HG03575 (cell line): ENCODE results near the gene ZNF317.
"Not testable (repeated sequence)": the region's sequence is repeated elsewhere in the genome, so short reads cannot be mapped to it uniquely, and the experiment has no call there.

Source experiments
- ATAC-seq: cut with Tn5 transposase; IDR thresholded peaks from one replicate; pipeline ENCODE4 v1.9.1; 2021; ENCODE audit not compliant: unreplicated experiment, insufficient number of reproducible peaks, low FRiP score; ENCODE audit errors: extremely low read depth

Gene ZNF317

DNA sequence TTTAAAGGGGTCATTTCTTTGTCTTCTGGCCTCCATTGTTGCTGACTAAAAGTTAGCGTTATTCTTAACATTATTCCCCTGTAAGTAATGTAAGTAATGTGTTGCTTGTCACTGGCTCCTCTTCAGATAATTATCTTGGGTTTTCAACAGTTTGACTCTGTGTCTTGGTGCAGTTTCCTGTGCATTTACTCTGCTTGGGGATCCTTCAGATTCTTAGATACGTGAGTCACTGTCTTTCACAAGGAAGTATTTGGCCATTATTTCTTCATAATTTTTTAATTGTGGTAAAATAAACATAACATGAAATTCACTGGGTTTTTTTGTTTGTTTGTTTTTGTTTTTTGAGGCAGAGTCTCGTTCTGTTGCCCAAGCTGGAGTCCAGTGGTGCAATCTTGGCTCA is 25.1 kb downstream of the ZNF317 start:
- no peak for ATAC-seq

DNA sequence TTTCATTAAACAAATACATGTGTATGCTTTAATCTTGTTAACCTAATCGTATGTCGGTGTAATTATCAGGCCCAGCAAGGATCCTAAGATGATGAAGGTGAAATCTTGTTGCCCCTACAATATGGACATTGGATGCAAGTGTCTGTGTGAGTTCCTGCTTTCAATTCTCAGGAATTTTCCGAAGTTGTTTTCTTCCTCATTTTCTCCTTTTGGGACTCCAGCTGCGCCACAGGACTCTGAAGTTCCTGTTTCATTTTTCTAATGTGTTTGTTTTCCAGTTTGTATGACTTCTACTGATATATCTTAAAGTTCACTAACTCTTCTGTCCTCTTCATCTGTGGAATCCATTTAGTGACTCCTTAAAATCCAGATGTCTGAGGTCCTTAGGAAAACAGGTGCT is 26.6 kb downstream of the ZNF317 start:
- no peak for ATAC-seq

DNA sequence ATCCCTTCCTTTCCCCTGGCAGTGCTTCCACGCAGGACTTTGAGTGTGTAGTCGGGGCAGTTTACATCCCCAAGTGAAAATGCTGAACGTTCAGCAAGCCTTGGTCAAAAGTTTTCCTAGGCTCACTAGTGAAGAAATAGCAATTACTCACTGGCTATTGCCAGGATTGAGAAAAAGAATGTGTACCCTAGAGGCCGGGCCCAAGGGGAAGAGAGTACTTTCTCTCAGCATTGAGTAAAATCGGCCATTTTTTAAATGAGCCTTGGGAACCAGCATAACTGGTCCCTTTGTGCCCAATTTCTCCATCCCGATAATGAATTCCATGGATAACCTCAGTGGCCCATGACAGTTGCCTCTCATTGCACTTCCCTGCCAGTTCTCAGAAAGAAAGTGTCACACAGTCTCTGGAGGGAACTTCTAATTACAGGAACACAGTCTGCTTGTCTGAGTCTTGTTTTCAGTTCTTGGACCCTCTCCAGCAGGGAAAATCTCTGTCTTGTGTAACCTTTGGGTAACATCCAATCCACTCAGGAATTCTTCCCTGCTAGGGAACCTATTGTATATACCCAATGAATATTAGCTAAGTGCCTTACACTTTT is 31.3 kb downstream of the ZNF317 start:
- no peak for ATAC-seq

GRCh38 chr19:9175326-9175725 is 35.1 kb downstream of the ZNF317 start:
- no peak for ATAC-seq

GRCh38 chr19:9178901-9179300 is 38.7 kb downstream of the ZNF317 start, which contains the start of gene OR7D2:
TSS of gene OR7D2 (plus strand) at chr19:9178979. CDS start at chr19:9185782, 6,803 bp downstream.
- no peak for ATAC-seq

- ATAC-seq = no peak
Measured at GRCh38 chr19:9183000-9183399, 42.8 kb downstream of the ZNF317 start.

- no peak for ATAC-seq
Measured at GRCh38 chr19:9187191-9187590, 47.0 kb downstream of the ZNF317 start.

- no peak for ATAC-seq
Measured at GRCh38 chr19:9189535-9189934, 49.3 kb downstream of the ZNF317 start.

DNA sequence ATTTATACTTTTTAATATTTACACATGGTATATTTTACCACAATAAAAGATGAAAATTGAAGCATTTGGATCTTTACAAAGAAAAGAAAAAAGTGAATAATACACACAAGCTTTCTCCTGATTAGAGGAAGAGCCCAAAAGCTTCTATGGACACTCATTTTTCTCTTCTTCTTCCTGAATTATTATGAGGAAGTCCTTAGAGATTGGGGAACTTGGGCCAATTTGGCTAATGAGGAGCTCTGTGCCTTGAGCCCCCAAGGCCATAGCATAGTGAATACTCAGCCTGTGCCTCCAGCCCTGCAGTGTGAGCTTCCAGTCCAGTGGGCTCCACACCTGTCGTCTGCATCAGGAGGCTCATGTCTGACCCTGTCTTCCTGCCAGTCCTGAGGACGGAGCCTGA is 57.8 kb downstream of the ZNF317 start:
- not testable (repeated sequence) for ATAC-seq

DNA sequence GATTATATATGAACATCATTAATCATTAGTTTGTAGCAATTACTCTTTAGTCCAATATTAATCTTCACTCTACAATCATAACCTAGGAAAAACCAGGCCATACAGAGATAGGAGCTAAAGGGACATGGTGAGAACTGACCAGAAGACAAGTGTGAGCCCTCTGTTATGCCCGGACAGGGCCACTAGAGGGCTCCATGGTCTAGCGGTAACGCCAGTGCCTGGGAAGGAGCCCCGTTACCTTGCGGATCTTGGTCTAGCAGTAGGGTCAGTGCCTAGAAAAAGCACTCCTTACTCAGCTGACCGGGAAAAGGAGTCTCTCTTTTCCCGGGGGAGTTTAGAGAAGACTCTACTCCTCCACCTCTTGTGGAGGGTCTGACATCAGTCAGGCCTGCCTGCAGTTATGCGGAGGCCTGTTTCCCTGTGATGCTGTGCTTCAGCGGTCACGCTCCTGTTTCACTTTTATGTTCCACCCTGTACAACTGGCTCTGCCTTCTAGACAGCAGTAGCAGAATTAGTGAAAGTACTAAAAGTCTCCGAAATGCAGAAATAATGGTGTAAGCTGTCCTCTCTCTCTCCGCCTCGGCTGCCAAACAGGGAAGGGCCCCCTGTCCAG is 65.4 kb downstream of the ZNF317 start:
- ATAC-seq = no peak
